Upper lobe of left lung (tissue), 6 donors: ENCODE data around the gene PGLYRP4. TPM values are rescaled to one million over a fixed set of nuclear protein-coding genes. Genes with fewer than 3 reads are reported as not detected.

Source experiments
- ATAC-seq, 2 donors: fragments of 200-7000 bp; cut with Tn5 transposase; one replicate each; pipeline ENCODE4 v1.9.1; 2022; ENCODE audit warnings: mild to moderate bottlenecking in 2 of 2, moderate library complexity in 2 of 2; ENCODE audit not compliant: low FRiP score in 2 of 2
- DNase-seq, 2 donors: peaks; one replicate each; pipeline ENCODE4 v3.0.0-alpha.2; 2019 to 2020
- H3K27ac ChIP-seq, 4 donors: fragments of 200-600 bp; sonication (generic); one replicate each; pipeline ENCODE4 v1.5.1; 2016 to 2019
- H3K27me3 ChIP-seq, 4 donors: fragments of 200-600 bp; sonication (generic); one replicate each; pipeline ENCODE4 v1.5.1; 2017 to 2019
- H3K36me3 ChIP-seq, 4 donors: fragments of 200-600 bp; sonication (generic); one replicate each; pipeline ENCODE4 v1.5.1; 2016 to 2019
- H3K4me1 ChIP-seq, 4 donors: fragments of 200-600 bp; sonication (generic); one replicate each; pipeline ENCODE4 v1.5.1; 2018 to 2019
- H3K4me3 ChIP-seq, 4 donors: fragments of 200-600 bp; sonication (generic); one replicate each; pipeline ENCODE4 v1.5.1; 2017 to 2019; ENCODE audit warnings: mild to moderate bottlenecking in 2 of 4, moderate library complexity in 1 of 4
- H3K9me3 ChIP-seq, 4 donors: fragments of 200-600 bp; sonication (generic); one replicate each; pipeline ENCODE4 v1.5.1; 2018 to 2019
- EP300 ChIP-seq, 4 donors: sonication (generic); formaldehyde crosslinking; IDR thresholded peaks; one replicate each; pipeline ENCODE4 v1.5.1; 2017; ENCODE audit warnings: antibody characterized with exemption in 4 of 4, control low read depth in 2 of 4
- POLR2A ChIP-seq, 4 donors: fragments of 450-650 bp; IDR thresholded peaks; one replicate each; pipeline ENCODE4 v1.5.1; 2016 to 2017; ENCODE audit warnings: antibody characterized with exemption in 4 of 4, mild to moderate bottlenecking in 2 of 4
- POLR2AphosphoS5 ChIP-seq, 2 donors: sonication (generic); formaldehyde crosslinking; IDR thresholded peaks; one replicate each; pipeline ENCODE4 v1.5.1; 2017; ENCODE audit warnings: antibody characterized with exemption in 2 of 2
- WGBS, 2 donors: methylation state at CpG; one replicate each; pipeline ENCODE4 v1.1.5; 2017 to 2018; 5-methylcytosine and 5-hydroxymethylcytosine counted together
- total RNA-seq, 6 donors: library from RNA; depleted of rRNA in 4 of 6; stranded (reverse); fragments of >200 nt in 4 of 6; gene quantifications; one replicate each; pipeline versions ENCODE4 v1.1.0 to v1.2.1, GENCODE V29; 2016 to 2021
- TF ChIP-seq, protein P1 (sequence below), 6 experiments: fragments of 450-650 bp in 4 of 6; fragments of 200-600 bp in 2 of 6; sonication (generic) in 2 of 6; IDR thresholded peaks; one replicate each; pipeline ENCODE4 v1.5.1; 2016 to 2019; ENCODE audit warnings: antibody characterized with exemption in 6 of 6
- donor health status: DM: no; HTN: no; CAD: no; lungs with moderate emphysema.
- donor health status: DM: no; HTN: yes; CAD: no; lungs with severe emphysema.

PGLYRP4 gene
- total RNA-seq, 6 donors from 2014 or later, result not detected

DNA sequence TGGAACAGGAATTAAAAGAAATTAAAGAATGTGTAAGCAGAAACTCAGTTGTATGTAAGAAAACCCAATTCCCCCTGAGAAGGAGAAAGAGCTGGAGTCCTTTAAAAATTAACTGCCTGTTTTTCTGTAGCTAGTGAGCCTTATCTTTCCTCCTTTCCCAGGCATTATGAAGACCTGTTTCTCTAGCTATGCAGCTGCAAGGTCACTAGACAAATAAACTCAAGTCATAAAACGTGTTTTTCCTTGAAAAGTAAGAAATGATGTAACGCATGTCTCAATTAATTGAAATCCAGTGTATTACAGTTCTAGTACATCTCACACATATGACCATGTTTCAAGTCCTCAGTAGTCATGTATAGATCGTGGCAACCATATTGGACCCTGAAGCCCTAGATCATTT lies 21.5 kb upstream of the PGLYRP4 start:
- DNase-seq (no peak), ATAC-seq (no peak)
- Histone ChIP-seq H3K9me3 (no peaks in the 10 kb centered on the region), H3K4me3 (no peak overlapping the region), H3K36me3 (no peaks in the 10 kb centered on the region), H3K27me3 (no peaks in the 10 kb centered on the region), H3K27ac (no peak overlapping the region), H3K4me1 (peaks cover 0 to 9% (median 6%) of the 10 kb centered on the region in 4 donors)
- no peak for TF ChIP-seq POLR2A (IDR thresholded peaks at IDR 0.05)
- TF ChIP-seq, protein P1, sequence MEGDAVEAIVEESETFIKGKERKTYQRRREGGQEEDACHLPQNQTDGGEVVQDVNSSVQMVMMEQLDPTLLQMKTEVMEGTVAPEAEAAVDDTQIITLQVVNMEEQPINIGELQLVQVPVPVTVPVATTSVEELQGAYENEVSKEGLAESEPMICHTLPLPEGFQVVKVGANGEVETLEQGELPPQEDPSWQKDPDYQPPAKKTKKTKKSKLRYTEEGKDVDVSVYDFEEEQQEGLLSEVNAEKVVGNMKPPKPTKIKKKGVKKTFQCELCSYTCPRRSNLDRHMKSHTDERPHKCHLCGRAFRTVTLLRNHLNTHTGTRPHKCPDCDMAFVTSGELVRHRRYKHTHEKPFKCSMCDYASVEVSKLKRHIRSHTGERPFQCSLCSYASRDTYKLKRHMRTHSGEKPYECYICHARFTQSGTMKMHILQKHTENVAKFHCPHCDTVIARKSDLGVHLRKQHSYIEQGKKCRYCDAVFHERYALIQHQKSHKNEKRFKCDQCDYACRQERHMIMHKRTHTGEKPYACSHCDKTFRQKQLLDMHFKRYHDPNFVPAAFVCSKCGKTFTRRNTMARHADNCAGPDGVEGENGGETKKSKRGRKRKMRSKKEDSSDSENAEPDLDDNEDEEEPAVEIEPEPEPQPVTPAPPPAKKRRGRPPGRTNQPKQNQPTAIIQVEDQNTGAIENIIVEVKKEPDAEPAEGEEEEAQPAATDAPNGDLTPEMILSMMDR (IDR thresholded peaks at IDR 0.05), result no peak
- no peak for TF ChIP-seq POLR2AphosphoS5 (IDR thresholded peaks at IDR 0.05)
- TF ChIP-seq EP300 (IDR thresholded peaks at IDR 0.05), result no peak
- WGBS, 2 donors, result 70 to 74% methylated on average over 3 of the region's 3 CpGs

DNA sequence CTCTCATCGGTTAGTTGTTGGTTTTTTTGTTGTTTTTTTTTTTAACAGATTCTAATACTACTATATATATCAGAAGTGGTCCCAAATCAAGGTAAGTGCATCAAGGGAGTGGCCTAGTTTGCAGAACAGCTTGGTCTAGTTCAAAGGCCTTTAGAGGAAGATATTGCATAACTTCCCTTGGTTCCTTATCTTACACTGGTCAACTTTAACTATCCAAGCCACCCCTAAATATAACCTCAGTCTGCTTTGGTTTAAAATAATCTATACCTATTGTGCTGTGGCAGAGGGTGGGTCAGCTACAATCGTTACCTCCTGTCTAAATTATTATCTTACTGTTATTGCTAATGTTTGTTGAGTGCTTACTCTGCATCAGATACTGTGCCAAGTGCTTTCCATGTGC lies 19.9 kb upstream of the PGLYRP4 start:
- WGBS, 2 donors, result 45 to 54% methylated on average over 2 of the region's 2 CpGs
- DNase-seq (no peak), ATAC-seq (peak in 1 of 2 donors; percentile 40)

GRCh38 chr1:153367090-153367489 lies 18.4 kb upstream of the PGLYRP4 start:
- 56 to 71% methylated on average over 2 of the region's 2 CpGs for WGBS, 2 donors
- DNase-seq (no peak), ATAC-seq (no peak)
- Histone ChIP-seq H3K27ac (peak overlapping the region in 3 of 4 donors; percentile 4 to 60 (median 10)), H3K9me3 (no peaks in the 10 kb centered on the region), H3K36me3 (no peaks in the 10 kb centered on the region), H3K4me3 (no peak overlapping the region), H3K4me1 (peaks cover 0 to 9% (median 4%) of the 10 kb centered on the region in 4 donors), H3K27me3 (no peaks in the 10 kb centered on the region)
- TF ChIP-seq POLR2A (IDR thresholded peaks at IDR 0.05), result no peak

More for the DNA sequence above, 19.9 kb upstream of the PGLYRP4 start:
- Histone ChIP-seq H3K4me1 (peaks cover 0 to 9% (median 4%) of the 10 kb centered on the region in 4 donors), H3K9me3 (no peaks in the 10 kb centered on the region), H3K4me3 (no peak overlapping the region), H3K36me3 (no peaks in the 10 kb centered on the region), H3K27me3 (no peaks in the 10 kb centered on the region), H3K27ac (peak overlapping the region in 2 of 4 donors; percentile 20 to 60)
- TF ChIP-seq, protein P1 (IDR thresholded peaks at IDR 0.05), result no peak
- no peak for TF ChIP-seq EP300 (IDR thresholded peaks at IDR 0.05)
- no peak for TF ChIP-seq POLR2AphosphoS5 (IDR thresholded peaks at IDR 0.05)
- TF ChIP-seq POLR2A (IDR thresholded peaks at IDR 0.05), result no peak

DNA sequence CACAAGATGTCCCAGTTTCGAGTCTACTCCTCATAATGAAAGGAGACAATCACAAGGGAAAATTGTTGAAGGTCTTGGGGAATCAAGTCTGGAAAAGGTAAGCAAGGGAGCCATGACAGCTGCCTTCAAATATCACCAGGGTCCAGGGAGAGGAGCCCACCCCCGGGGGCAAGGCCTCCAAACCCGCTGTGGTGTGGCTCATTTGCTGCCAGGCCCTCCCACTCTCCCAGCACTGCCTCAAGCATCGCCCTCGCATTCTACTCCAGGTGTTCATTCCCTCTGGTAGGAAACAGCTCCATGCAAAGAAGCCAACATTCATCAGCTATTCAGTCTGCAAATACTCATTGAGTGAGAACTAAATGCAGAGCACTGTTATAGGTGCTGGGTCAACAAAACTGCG lies 17.6 kb upstream of the PGLYRP4 start:
- DNase-seq (no peak), ATAC-seq (no peak)
- Histone ChIP-seq H3K36me3 (no peaks in the 10 kb centered on the region), H3K27ac (peak overlapping the region in 3 of 4 donors; percentile 27 to 60 (median 54)), H3K4me1 (peaks cover 0 to 9% (median 4%) of the 10 kb centered on the region in 4 donors), H3K4me3 (no peak overlapping the region), H3K27me3 (no peaks in the 10 kb centered on the region), H3K9me3 (no peaks in the 10 kb centered on the region)
- 73 to 85% methylated on average over 6 of the region's 6 CpGs for WGBS, 2 donors
- TF ChIP-seq, protein P1 (IDR thresholded peaks at IDR 0.05), result no peak
- TF ChIP-seq POLR2A (IDR thresholded peaks at IDR 0.05) (no peak), EP300 (IDR thresholded peaks at IDR 0.05) (no peak), POLR2AphosphoS5 (IDR thresholded peaks at IDR 0.05) (no peak)

- Histone ChIP-seq H3K36me3 (no peaks in the 10 kb centered on the region), H3K9me3 (no peaks in the 10 kb centered on the region), H3K4me3 (no peak overlapping the region), H3K27me3 (no peaks in the 10 kb centered on the region), H3K4me1 (peaks cover 0 to 11% (median 4%) of the 10 kb centered on the region in 4 donors), H3K27ac (peak overlapping the region in 3 of 4 donors; percentile 27 to 60 (median 54))
- ATAC-seq, result no peak
- DNase-seq, result no peak
- TF ChIP-seq EP300 (IDR thresholded peaks at IDR 0.05) (no peak), POLR2A (IDR thresholded peaks at IDR 0.05) (no peak), POLR2AphosphoS5 (IDR thresholded peaks at IDR 0.05) (no peak)
- TF ChIP-seq, protein P1 (IDR thresholded peaks at IDR 0.05), result no peak
- 61 to 69% methylated on average over 7 to 8 of the region's 8 CpGs for WGBS, 2 donors
Measured at GRCh38 chr1:153365696-153366095, 17.1 kb upstream of the PGLYRP4 start.
